ENCODE results near the gene GLIPR1L2. TPM values are rescaled to one million over a fixed set of nuclear protein-coding genes. Genes with fewer than 3 reads are reported as not detected.
"Not testable (repeated sequence)": the region's sequence is repeated elsewhere in the genome, so short reads cannot be mapped to it uniquely, and the experiment has no call there.

The GLIPR1L2 gene
- total RNA-seq, 2 experiments from 2014 or later = 0.17 to 0.24 TPM

DNA sequence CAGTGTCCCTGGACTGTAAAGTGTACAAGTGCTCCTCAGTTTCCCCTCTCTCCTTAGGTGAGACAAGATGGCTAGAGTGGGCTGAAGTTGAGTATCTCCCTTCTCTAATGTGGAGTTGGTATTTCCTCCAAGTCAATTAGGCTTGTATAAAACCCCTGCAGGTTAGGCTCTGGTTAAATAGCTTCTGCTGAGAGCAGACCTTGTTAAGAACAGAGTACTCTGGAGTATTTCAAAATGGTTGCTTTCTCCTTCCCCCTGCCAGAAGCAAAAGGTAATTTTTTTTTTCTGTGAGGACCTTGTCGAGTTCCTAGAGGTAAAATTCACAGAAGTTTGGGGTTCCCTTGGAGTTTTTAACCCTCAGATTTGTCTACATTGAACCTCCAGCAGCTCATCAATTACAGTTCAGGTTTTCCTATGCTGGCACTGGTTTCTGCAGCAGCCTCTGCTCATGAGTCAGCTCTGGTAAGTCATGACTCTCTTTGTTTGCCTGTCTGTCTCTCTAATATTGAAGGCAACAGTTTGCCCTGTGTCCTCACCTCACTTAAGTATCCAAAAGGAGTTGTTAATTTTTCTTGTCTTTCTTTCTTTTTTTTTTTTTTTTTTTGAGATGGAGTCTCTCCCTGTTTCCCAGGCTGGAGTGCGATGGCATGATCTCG lies 61.9 kb downstream of the GLIPR1L2 start:
- Mint-ChIP-seq H3K27ac (no peak overlapping the region), H3K36me3 (peaks cover 2% of the 10 kb centered on the region), H3K4me3 (no peak overlapping the region), H3K9me3 (peaks cover 2% of the 10 kb centered on the region), H3K4me1 (ENCODE audit: low read depth) (peaks cover 15% of the 10 kb centered on the region), H3K27me3 (no peaks in the 10 kb centered on the region)
- intact Hi-C loops (cut with micrococcal nuclease) = no loop called here
- DNase-seq = no peak
- ChIA-PET POLR2A (no interaction called here), CTCF (interaction anchor here (0.6 kb wide), 1 partner anchor 62 kb away, joined by 3 read pairs; the partner anchor contains the start of gene GLIPR1L2)

DNA sequence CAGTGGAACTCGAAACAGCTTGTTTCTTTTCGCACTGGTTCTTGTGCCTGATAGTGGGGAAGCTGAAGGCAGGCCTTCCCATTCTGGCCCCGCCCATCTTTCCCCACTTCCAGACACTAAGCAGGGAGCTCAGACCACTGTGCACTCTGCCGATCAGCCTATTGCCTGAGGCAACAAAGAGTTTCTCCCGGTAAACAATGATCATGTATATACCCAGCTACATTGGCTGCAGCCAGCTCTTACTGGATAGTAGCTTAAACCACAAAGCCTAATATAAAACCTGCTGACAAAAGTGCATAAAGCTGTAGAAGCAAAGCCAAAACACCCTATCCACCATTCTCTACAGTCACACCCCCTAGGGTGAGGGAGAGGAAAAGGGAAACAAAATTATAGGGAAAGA lies 65.0 kb downstream of the GLIPR1L2 start:
- H3K27me3 Mint-ChIP-seq = no peaks in the 10 kb centered on the region
- CTCF ChIA-PET = interaction anchor here (0.9 to 1.8 kb wide), 3 partner anchors 18 to 122 kb away, joined by 3 to 6 read pairs (median 6); partner anchors contain the start of gene GLIPR1L1
- peaks cover 10% of the 10 kb centered on the region for H3K36me3 Mint-ChIP-seq
- no peak overlapping the region for H3K4me3 Mint-ChIP-seq
- POLR2A ChIA-PET = no interaction called here
- intact Hi-C loops (cut with micrococcal nuclease) = loop anchor here (1.0 to 2.0 kb wide), 2 partner anchors 11 to 21 kb away; no protein-coding TSS in a partner anchor
- H3K9me3 Mint-ChIP-seq = peaks cover 11% of the 10 kb centered on the region
- H3K27ac Mint-ChIP-seq = no peak overlapping the region
- DNase-seq = no peak
- peaks cover 36% of the 10 kb centered on the region for H3K4me1 Mint-ChIP-seq (ENCODE audit: low read depth)

DNA sequence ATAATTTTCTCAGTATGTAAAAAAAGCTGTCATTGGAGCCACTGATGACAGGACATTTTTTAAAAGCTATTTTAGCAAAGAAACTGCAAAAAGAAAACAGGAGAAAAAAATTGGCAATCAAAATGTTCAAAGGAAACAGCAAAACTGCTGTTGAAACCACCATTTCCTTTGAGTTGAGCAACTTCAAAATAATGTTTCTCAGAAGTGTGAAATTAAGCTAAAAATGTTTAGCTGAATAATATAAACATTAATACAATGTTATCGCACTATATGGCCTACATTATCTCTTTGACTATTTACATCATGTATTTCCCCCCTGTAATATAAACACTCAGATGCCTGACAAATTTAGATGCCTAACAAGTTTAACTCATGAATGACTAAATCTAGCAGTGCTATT lies 66.3 kb downstream of the GLIPR1L2 start:
- Mint-ChIP-seq H3K4me3 (no peak overlapping the region), H3K27me3 (no peaks in the 10 kb centered on the region), H3K36me3 (peaks cover 10% of the 10 kb centered on the region), H3K4me1 (ENCODE audit: low read depth) (peaks cover 37% of the 10 kb centered on the region), H3K27ac (no peak overlapping the region), H3K9me3 (peaks cover 11% of the 10 kb centered on the region)
- ChIA-PET POLR2A (no interaction called here), CTCF (interaction anchor here (1.8 kb wide), 1 partner anchor 20 kb away, joined by 6 read pairs; no protein-coding TSS in a partner anchor)
- intact Hi-C loops (cut with micrococcal nuclease) = loop anchor here (2.0 kb wide), 1 partner anchor 20 kb away; no protein-coding TSS in a partner anchor
- no peak for DNase-seq

DNA sequence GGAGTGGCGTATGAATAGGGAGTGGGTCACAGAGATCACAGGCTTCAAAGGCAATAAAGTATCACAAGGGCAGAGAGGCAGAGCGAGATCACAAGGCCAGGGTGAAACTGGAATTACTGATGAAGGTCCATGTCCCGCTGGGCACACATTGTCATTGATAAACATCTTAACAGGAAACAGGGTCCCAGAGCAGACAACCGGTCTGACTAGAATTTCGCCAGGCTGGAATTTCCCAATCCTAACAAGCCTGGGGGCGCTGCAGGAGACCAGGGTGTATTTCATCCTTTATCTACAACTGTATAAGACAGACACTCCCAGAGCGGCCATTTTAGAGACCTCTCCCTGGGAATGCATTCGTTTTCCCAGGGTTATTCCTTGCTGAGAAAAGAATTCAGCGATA lies 67.0 kb downstream of the GLIPR1L2 start:
- POLR2A ChIA-PET, H3K27me3 Mint-ChIP-seq, H3K27ac Mint-ChIP-seq, DNase-seq, CTCF ChIA-PET, H3K4me3 Mint-ChIP-seq: not testable (repeated sequence)
- peaks cover 11% of the 10 kb centered on the region for H3K9me3 Mint-ChIP-seq
- H3K36me3 Mint-ChIP-seq = peaks cover 10% of the 10 kb centered on the region
- intact Hi-C loops (cut with micrococcal nuclease) = loop anchor here (2.0 kb wide), 1 partner anchor 19 kb away; no protein-coding TSS in a partner anchor
- peaks cover 37% of the 10 kb centered on the region for H3K4me1 Mint-ChIP-seq (ENCODE audit: low read depth)

DNA sequence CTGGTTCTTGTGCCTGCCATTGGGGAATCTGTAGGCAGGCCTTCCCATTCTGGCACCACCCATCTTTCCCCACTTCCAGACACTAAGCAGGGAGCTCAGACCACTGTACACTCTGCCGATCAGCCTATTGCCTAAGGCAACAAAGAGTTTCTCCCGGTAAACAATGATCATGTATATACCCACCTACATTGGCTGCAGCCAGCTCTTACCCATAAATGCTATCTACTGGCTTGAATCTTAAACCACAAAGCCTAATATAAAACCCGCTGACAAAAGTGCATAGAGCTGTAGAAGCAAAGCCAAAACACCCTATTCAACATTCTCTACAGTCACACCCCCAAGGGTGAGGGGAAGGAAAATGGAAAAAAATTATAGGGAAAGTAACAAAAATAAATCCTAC lies 68.9 kb downstream of the GLIPR1L2 start:
- H3K9me3 Mint-ChIP-seq = peaks cover 11% of the 10 kb centered on the region
- no peak overlapping the region for H3K4me3 Mint-ChIP-seq
- ChIA-PET CTCF (no interaction called here), POLR2A (no interaction called here)
- no peak for DNase-seq
- H3K36me3 Mint-ChIP-seq = peaks cover 10% of the 10 kb centered on the region
- intact Hi-C loops (cut with micrococcal nuclease) = no loop called here
- H3K27ac Mint-ChIP-seq = no peak overlapping the region
- H3K4me1 Mint-ChIP-seq (ENCODE audit: low read depth) = peaks cover 37% of the 10 kb centered on the region
- no peaks in the 10 kb centered on the region for H3K27me3 Mint-ChIP-seq

DNA sequence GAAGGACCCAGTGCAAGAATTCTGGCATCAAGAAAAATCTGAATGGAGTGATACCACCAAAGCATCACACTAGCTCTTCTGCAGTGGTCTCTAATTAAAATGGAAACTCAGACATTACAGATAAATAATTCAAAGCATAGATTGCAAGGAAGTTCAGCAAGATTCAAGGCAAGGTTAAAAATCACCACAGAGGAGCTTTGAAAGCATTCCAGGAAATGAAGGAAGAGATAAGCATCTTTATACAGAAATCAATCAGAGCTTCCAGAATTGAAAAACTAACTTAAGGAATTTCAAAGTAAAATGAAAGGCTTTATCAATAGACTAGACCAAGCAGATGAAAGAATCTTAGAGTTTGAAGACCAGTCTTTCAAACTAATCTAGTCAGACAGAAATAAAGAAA lies 69.3 kb downstream of the GLIPR1L2 start:
- H3K27me3 Mint-ChIP-seq = no peaks in the 10 kb centered on the region
- H3K4me1 Mint-ChIP-seq (ENCODE audit: low read depth) = peaks cover 37% of the 10 kb centered on the region
- CTCF ChIA-PET = interaction anchor here (0.7 kb wide), 1 partner anchor 41 kb away, joined by 3 read pairs; no protein-coding TSS in a partner anchor
- intact Hi-C loops (cut with micrococcal nuclease) = no loop called here
- no peak overlapping the region for H3K27ac Mint-ChIP-seq
- DNase-seq = no peak
- H3K9me3 Mint-ChIP-seq = peaks cover 11% of the 10 kb centered on the region
- H3K36me3 Mint-ChIP-seq = peaks cover 10% of the 10 kb centered on the region
- H3K4me3 Mint-ChIP-seq = no peak overlapping the region
- POLR2A ChIA-PET = no interaction called here

DNA sequence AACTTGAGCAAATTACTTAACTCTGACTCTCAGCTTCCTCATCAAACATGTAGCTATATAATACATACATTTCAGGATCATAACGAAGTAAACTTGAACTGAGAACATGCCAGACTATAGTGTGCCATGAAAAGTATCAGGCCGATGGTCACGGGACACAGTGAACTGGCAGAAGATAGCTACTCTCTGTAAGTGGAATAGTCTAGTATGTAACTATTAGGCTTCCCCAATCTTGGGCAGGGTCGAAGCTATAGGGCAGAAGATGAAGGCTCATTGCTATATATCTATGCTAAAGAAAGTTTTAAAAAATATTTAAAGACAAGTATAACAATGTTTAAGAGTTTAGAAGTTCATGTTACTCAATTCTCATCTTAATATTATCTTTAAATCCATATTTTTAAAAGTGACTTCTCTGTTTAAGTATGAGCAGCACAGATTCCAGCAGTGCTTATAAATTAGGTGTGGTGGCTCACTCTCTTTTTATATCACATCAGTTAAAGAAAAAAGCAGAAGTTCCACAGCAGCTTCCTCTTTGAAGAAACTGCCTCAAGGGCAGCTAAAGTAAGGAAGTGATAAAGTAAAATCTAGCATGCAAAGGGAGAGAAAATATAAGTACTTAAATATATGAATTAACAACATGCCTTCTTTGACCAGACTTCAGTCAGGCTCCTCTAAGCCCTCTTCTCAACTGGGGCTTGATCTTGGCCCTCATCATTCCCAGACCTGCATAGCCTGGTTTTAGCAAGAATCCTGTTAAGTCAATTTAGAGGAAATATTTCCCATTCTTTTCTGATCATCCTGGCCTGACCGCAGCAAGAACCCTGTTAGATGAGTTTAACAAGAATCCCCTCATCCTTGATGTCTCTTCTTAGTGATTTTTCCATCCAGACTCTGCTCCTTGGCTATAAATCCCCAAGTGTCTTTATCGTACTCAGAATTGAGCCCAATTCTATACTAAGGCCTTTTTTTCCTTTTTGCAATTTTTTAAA lies 81.3 kb downstream of the GLIPR1L2 start:
- Mint-ChIP-seq H3K4me1 (ENCODE audit: low read depth) (peaks cover 8% of the 10 kb centered on the region), H3K4me3 (no peak overlapping the region), H3K36me3 (no peaks in the 10 kb centered on the region), H3K27ac (no peak overlapping the region), H3K9me3 (no peaks in the 10 kb centered on the region), H3K27me3 (peaks cover 4% of the 10 kb centered on the region)
- POLR2A ChIA-PET = no interaction called here
- intact Hi-C loops (cut with micrococcal nuclease) = no loop called here
- DNase-seq = no peak
- CTCF ChIA-PET = interaction anchor here (0.8 to 1.4 kb wide), 3 partner anchors 8 to 81 kb away, joined by 3 read pairs; no protein-coding TSS in a partner anchor

DNA sequence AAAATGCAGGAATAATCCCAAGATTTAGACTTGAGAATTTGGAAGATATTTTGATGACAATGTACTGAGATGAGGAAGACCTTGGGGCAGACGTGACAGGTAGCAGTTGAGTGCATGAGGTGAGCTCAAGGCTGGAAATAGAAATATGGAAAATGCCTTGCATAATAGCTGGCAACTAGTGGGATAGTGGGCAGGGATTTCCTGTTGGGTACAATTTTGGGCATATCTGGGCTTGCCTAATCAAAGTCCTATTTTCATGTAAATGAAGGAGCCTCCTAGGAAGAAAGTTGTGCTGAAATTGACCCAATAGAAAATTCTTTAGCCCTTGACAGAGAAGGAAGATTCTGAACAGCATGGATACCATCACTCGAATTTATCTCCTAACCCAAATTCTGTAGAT lies 83.2 kb downstream of the GLIPR1L2 start:
- Mint-ChIP-seq H3K27ac (no peak overlapping the region), H3K27me3 (peaks cover 4% of the 10 kb centered on the region), H3K4me1 (ENCODE audit: low read depth) (peaks cover 26% of the 10 kb centered on the region), H3K9me3 (no peaks in the 10 kb centered on the region), H3K36me3 (no peaks in the 10 kb centered on the region), H3K4me3 (no peak overlapping the region)
- no peak for DNase-seq
- CTCF ChIA-PET = interaction anchor here (1.0 to 2.1 kb wide), 2 partner anchors 11 kb away, joined by 3 to 9 read pairs; no protein-coding TSS in a partner anchor
- intact Hi-C loops (cut with micrococcal nuclease) = no loop called here
- POLR2A ChIA-PET = interaction anchor here (1.0 kb wide), 1 partner anchor 10 kb away, joined by 3 read pairs; no protein-coding TSS in a partner anchor

DNA sequence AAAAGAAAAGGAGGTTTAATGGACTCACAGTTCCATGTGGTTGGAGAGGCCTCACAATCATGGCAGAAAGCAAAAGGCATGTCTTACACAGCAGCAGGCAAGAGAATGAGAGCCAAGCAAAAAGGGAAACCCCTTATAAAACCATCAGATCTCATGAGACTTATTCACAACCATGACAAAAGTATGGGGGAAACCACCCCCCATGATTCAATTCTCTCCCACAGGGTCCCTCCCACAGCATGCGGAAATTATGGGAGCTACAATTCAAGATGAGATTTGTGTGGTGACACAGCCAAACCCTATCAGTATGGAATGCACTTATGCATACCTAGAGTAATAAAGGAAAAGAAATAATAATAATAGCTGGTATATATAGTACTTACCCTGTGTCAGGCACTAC lies 85.2 kb downstream of the GLIPR1L2 start:
- peaks cover 45% of the 10 kb centered on the region for H3K4me1 Mint-ChIP-seq (ENCODE audit: low read depth)
- POLR2A ChIA-PET = no interaction called here
- CTCF ChIA-PET = interaction anchor here (1.4 kb wide), 1 partner anchor 10 kb away, joined by 4 read pairs; no protein-coding TSS in a partner anchor
- no peak overlapping the region for H3K27ac Mint-ChIP-seq
- intact Hi-C loops (cut with micrococcal nuclease) = loop anchor here (2.0 to 5.0 kb wide), 5 partner anchors 19 to 579 kb away; partner anchors contain the start of gene GLIPR1L1
- peak; percentile 67 for DNase-seq
- H3K27me3 Mint-ChIP-seq = peaks cover 5% of the 10 kb centered on the region
- no peaks in the 10 kb centered on the region for H3K9me3 Mint-ChIP-seq
- no peak overlapping the region for H3K4me3 Mint-ChIP-seq
- no peaks in the 10 kb centered on the region for H3K36me3 Mint-ChIP-seq

DNA sequence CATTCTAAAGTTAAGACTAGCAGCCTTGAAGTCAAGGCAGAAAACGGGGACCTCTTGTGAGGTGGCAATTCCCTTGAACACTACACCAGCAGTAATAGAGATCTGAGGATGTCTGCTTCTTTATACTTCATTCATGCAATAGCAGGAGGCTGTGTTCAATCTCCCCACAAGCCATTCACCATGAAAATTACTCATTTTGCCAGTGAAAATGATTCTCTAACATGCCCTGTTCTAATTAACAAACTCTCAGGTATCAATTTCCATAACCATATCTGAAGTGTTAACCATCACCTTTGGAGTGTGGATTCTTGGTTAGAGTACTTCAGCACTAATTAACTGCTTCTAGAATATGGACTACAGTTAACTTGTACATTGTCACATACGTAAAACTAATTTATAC lies 86.2 kb downstream of the GLIPR1L2 start:
- peaks cover 5% of the 10 kb centered on the region for H3K27me3 Mint-ChIP-seq
- H3K36me3 Mint-ChIP-seq = no peaks in the 10 kb centered on the region
- H3K9me3 Mint-ChIP-seq = no peaks in the 10 kb centered on the region
- DNase-seq = no peak
- intact Hi-C loops (cut with micrococcal nuclease) = loop anchor here (2.0 to 5.0 kb wide), 5 partner anchors 20 to 580 kb away; partner anchors contain the start of gene GLIPR1L1
- ChIA-PET POLR2A (interaction anchor here (1.4 kb wide), 1 partner anchor 86 kb away, joined by 5 read pairs; the partner anchor contains the start of gene GLIPR1L2), CTCF (interaction anchor here (1.4 to 1.8 kb wide), 2 partner anchors 9 to 788 kb away, joined by 4 to 5 read pairs; no protein-coding TSS in a partner anchor)
- peak overlapping the region; percentile 8 for H3K27ac Mint-ChIP-seq
- no peak overlapping the region for H3K4me3 Mint-ChIP-seq
- H3K4me1 Mint-ChIP-seq (ENCODE audit: low read depth) = peaks cover 55% of the 10 kb centered on the region

DNA sequence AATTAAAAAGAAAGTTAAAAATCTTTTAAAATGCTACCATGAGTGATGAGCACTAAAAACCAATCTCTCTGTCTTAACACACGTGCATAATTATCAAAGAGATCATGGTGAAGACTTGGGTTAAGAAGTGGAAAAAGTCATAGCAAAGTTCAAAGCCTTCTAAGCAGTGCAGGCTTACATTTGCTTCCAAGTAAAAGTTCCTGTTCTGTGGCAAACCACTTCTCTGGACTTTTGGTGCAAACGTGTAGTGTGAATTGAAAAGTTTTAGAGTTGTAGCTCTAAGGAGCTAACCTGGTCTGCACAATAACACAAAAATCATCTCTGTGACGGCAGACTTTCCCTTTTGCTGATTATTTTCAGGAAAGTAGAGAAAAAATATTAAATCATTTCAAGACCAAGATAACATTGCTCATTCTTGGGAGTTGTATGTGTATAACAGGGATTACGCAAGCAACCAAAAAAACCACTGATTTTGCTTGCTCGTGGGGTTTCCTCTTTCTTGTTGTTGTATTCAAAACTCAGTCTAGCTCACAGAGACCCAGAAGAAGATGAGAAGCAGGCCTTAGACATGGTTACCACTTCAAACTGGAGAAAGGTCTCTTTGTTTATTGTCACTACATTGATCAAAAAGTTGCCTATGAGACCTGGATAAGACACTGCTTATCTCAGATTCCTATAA lies 87.4 kb downstream of the GLIPR1L2 start:
- ChIA-PET CTCF (interaction anchor here (1.3 to 3.1 kb wide), 3 partner anchors 41 to 789 kb away, joined by 4 to 22 read pairs (median 5); partner anchors contain the start of gene GLIPR1L2), POLR2A (interaction anchor here (0.9 to 3.2 kb wide), 6 partner anchors 11 to 681 kb away, joined by 3 to 10 read pairs (median 5); partner anchors contain the start of genes GLIPR1L2, KRR1 and PHLDA1)
- Mint-ChIP-seq H3K36me3 (no peaks in the 10 kb centered on the region), H3K4me1 (ENCODE audit: low read depth) (peaks cover 65% of the 10 kb centered on the region), H3K27ac (peak overlapping the region; percentile 47), H3K27me3 (peaks cover 3% of the 10 kb centered on the region), H3K9me3 (no peaks in the 10 kb centered on the region), H3K4me3 (no peak overlapping the region)
- intact Hi-C loops (cut with micrococcal nuclease) = loop anchor here (1.0 to 5.0 kb wide), 4 partner anchors 179 to 681 kb away; no protein-coding TSS in a partner anchor
- peak; percentile 52 for DNase-seq
